Measurements from ENCODE around the gene RAB34. TPM values are rescaled to one million over a fixed set of nuclear protein-coding genes. Genes with fewer than 3 reads are reported as not detected.

RAB34 gene
- total and polyA plus RNA-seq, 9 of the 15 experiments (the other 6 are each of a cell fraction or from before 2014, with no cell fraction given): 0.07 to 3.8 (median 0.46) TPM; not detected in 1

- no TSS peak for BruUV-seq (replicated peaks)
- Histone ChIP-seq H3K36me3 (ENCODE audit: control insufficient read depth, insufficient read depth, low read length) (peaks cover 91% of the 10 kb centered on the region), H3K27ac (ENCODE audit: extremely low read depth, low read depth, low read length) (no peak overlapping the region), H3K9me1 (ENCODE audit: control insufficient read depth, insufficient read depth, low read length) (no peaks in the 10 kb centered on the region), H4K20me1 (replicated peaks; ENCODE audit: control insufficient read depth, insufficient read depth, low read length) (no peaks in the 10 kb centered on the region), H3K9ac (ENCODE audit: insufficient read depth in 1 of 2, low read depth in 2 of 2, low read length in 2 of 2) (no peak overlapping the region), H3K27me3 (ENCODE audit: control insufficient read depth in 2 of 2, insufficient read depth in 2 of 2, low read length in 2 of 2) (no peaks in the 10 kb centered on the region), H3K79me2 (ENCODE audit: control insufficient read depth, insufficient read depth, low read length) (no peaks in the 10 kb centered on the region), H2AFZ (ENCODE audit: low read depth, low read length) (no peak overlapping the region), H3K4me1 (replicated peaks in 1 of 2; ENCODE audit: control insufficient read depth in 2 of 2, insufficient read depth in 2 of 2, low read length in 2 of 2) (no peaks in the 10 kb centered on the region), H3K4me3 (no peak overlapping the region), H3K4me2 (ENCODE audit: insufficient read depth, low read length) (no peak overlapping the region), H3K9me3 (replicated peaks; ENCODE audit: control insufficient read depth, insufficient read depth, low read depth, low read length) (no peaks in the 10 kb centered on the region)
- ATAC-seq: no peak
- 95% methylated on average over 4 of the region's 4 CpGs for WGBS (ENCODE audit: insufficient coverage, low coverage, missing lambda C conversion rate)
- in situ Hi-C loops (cut with MboI): no loop called here
- FAIRE-seq: no peak
- no peak for DNase-seq (ENCODE audit: extremely low read depth in 1 of 4, low spot score in 3 of 4)
- CTCF ChIA-PET (ENCODE audit: low intra/inter-chr PET ratio): interaction anchor here (0.5 kb wide), 1 partner anchor 35 kb away, joined by 3 read pairs; no protein-coding TSS in a partner anchor
- POLR2A ChIA-PET: interaction anchor here (0.5 to 2.8 kb wide), 9 partner anchors 10 to 759 kb away, joined by 3 to 14 read pairs (median 4); partner anchors contain the start of gene PROCA1
- intact Hi-C loops (cut with micrococcal nuclease): no loop called here
- TF ChIP-seq ERF (CRISPR knock-in tag; IDR thresholded peaks at IDR 0.05): no peak
- TF ChIP-seq ELK1 (CRISPR knock-in tag; IDR thresholded peaks at IDR 0.05): no peak
- no peak for TF ChIP-seq HCFC1 (IDR thresholded peaks at IDR 0.05; ENCODE audit: low read depth, low read length)
- TF ChIP-seq SMAD3 (CRISPR knock-in tag; conservative IDR thresholded peaks at IDR 0.05): no peak
- TF ChIP-seq IRF2 (CRISPR knock-in tag; IDR thresholded peaks at IDR 0.05): no peak
- no peak for TF ChIP-seq NCOA6 (IDR thresholded peaks at IDR 0.05)
- no peak for TF ChIP-seq TBL1XR1 (IDR thresholded peaks at IDR 0.05; ENCODE audit: low read length in 2 of 2)
- TF ChIP-seq, protein P1, sequence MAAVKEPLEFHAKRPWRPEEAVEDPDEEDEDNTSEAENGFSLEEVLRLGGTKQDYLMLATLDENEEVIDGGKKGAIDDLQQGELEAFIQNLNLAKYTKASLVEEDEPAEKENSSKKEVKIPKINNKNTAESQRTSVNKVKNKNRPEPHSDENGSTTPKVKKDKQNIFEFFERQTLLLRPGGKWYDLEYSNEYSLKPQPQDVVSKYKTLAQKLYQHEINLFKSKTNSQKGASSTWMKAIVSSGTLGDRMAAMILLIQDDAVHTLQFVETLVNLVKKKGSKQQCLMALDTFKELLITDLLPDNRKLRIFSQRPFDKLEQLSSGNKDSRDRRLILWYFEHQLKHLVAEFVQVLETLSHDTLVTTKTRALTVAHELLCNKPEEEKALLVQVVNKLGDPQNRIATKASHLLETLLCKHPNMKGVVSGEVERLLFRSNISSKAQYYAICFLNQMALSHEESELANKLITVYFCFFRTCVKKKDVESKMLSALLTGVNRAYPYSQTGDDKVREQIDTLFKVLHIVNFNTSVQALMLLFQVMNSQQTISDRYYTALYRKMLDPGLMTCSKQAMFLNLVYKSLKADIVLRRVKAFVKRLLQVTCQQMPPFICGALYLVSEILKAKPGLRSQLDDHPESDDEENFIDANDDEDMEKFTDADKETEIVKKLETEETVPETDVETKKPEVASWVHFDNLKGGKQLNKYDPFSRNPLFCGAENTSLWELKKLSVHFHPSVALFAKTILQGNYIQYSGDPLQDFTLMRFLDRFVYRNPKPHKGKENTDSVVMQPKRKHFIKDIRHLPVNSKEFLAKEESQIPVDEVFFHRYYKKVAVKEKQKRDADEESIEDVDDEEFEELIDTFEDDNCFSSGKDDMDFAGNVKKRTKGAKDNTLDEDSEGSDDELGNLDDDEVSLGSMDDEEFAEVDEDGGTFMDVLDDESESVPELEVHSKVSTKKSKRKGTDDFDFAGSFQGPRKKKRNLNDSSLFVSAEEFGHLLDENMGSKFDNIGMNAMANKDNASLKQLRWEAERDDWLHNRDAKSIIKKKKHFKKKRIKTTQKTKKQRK (IDR thresholded peaks at IDR 0.05; ENCODE audit: borderline replicate concordance, low read depth, low read length): no peak
- TF ChIP-seq HNRNPUL1 (IDR thresholded peaks at IDR 0.05; ENCODE audit: low read length): no peak
Observed at GRCh38 chr17:28688481-28688880, 29.2 kb downstream of the RAB34 start.
